ENCODE measurements around the gene GPRIN3.

- TF ChIP-seq CTCF (IDR thresholded peaks at IDR 0.05) (no peak), EP300 (IDR thresholded peaks at IDR 0.05) (no peak)
Measured at GRCh38 chr4:89347363-89348025, 39.9 kb upstream of the GPRIN3 start.

All from upper lobe of left lung (tissue), 4 donors.